Thyroid gland (tissue), 4 donors: ENCODE data around the gene PHACTR1. TPM values are rescaled to one million over a fixed set of nuclear protein-coding genes. Genes with fewer than 3 reads are reported as not detected.
A peak's percentile ranks its signal among the peaks of the same experiment; 100 is the strongest.

ENCODE experiments used
- DNase-seq, 2 donors: peaks; one replicate each; pipeline ENCODE4 v3.0.0-alpha.2; 2019
- H3K27ac ChIP-seq, 3 donors: fragments of 200-600 bp; sonication (generic); 1 replicate in 2 of 3; 2 replicates in 1 of 3; pipeline ENCODE4 v1.5.1; 2016 to 2019; ENCODE audit warnings: mild to moderate bottlenecking in 1 of 3, moderate library complexity in 1 of 3
- H3K27me3 ChIP-seq: fragments of 200-600 bp; sonication (generic); one replicate; pipeline ENCODE4 v1.5.1; 2019
- H3K36me3 ChIP-seq, 2 donors: fragments of 200-600 bp; sonication (generic); one replicate each; pipeline ENCODE4 v1.5.1; 2016 to 2019
- H3K4me1 ChIP-seq, 2 donors: fragments of 200-600 bp; sonication (generic); one replicate each; pipeline ENCODE4 v1.5.1; 2017 to 2019
- H3K4me3 ChIP-seq, 3 donors: fragments of 200-600 bp; sonication (generic); replicated peaks in 1 of 3; 1 replicate in 2 of 3; 2 replicates in 1 of 3; pipeline ENCODE4 v1.5.1; 2016; ENCODE audit warnings: mild to moderate bottlenecking in 1 of 3
- H3K9me3 ChIP-seq: fragments of 200-600 bp; sonication (generic); one replicate; pipeline ENCODE4 v1.5.1; 2017
- CTCF ChIP-seq, 6 experiments: fragments of 200-600 bp in 3 of 6; fragments of 450-650 bp in 3 of 6; sonication (generic) in 3 of 6; IDR thresholded peaks; one replicate each; pipeline ENCODE4 v1.5.1; 2016 to 2019; ENCODE audit warnings: antibody characterized with exemption in 6 of 6, mild to moderate bottlenecking in 2 of 6, inconsistent platforms in 1 of 6, moderate library complexity in 1 of 6
- POLR2A ChIP-seq, 2 donors: fragments of 450-650 bp; IDR thresholded peaks; one replicate each; pipeline ENCODE4 v1.6.1; 2017; ENCODE audit warnings: antibody characterized with exemption in 2 of 2, mild to moderate bottlenecking in 2 of 2, moderate library complexity in 1 of 2
- WGBS, 2 donors: methylation state at CpG; one replicate each; pipeline ENCODE4 v1.1.5; 2017; 5-methylcytosine and 5-hydroxymethylcytosine counted together
- intact Hi-C: fragments of 100-400 bp; cut with DNase I; formaldehyde crosslinking; loops from one replicate; pipeline ENCODE4 v1.15.1; 2023
- total RNA-seq, 4 donors: library from RNA; depleted of rRNA; stranded (reverse); fragments of >200 nt; gene quantifications; one replicate each; pipeline ENCODE4 v1.2.3, GENCODE V29; 2016

The PHACTR1 gene
- total RNA-seq, 4 donors from 2014 or later, result 2.9 to 8.6 (median 4.4) TPM

DNA sequence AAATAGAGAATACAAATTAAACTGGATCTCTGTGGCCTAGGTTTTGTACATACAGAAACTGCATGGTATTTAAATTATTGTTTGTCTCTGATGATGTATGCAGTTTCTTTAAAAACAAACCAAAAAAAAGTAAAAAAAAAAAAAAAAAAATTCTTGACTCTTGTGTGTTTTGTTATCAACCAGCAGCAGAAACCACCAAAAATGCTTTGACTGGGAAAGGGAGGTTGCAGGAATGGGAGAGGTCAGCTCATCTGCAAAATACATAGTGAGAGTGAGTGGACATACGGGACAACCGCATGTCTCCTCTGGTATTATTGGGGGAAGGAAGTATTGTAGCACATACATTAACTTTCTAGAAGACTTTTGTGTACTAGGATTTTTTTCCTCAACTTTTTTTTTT, 573.8 kb downstream of the PHACTR1 start:
- Histone ChIP-seq H3K4me1 (peaks cover 0 to 4% of the 10 kb centered on the region in 2 donors), H3K9me3 (no peaks in the 10 kb centered on the region), H3K36me3 (peaks cover 4 to 9% of the 10 kb centered on the region in 2 donors), H3K27me3 (no peaks in the 10 kb centered on the region), H3K4me3 (no peak overlapping the region), H3K27ac (no peak overlapping the region)
- no peak for TF ChIP-seq POLR2A (IDR thresholded peaks at IDR 0.05)
- no peak for TF ChIP-seq CTCF (IDR thresholded peaks at IDR 0.05)
- intact Hi-C loops, result no loop called here
- DNase-seq, result no peak
- WGBS, 2 donors, result 98 to 99% methylated on average over 2 of the region's 2 CpGs

DNA sequence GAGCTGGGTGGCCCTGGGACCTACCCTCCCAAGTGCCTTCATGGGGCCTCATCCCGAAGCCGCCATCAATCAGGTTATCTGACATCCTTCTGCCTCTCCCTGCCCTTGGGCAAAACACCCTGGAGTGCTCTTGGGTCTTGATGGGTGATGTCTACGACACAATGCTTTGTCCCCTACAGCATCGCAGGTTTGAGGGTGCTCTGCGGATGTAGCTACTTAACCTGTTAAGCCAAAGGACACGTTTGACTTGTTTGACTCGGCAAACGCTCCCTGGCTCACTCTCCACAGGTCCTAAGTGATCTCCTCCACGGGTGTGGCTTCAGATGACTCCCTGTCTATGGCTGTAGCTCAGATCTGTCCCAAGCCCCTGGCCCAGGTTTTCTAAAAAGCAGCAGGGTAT, 576.2 kb downstream of the PHACTR1 start:
- TF ChIP-seq CTCF (IDR thresholded peaks at IDR 0.05) (no peak), POLR2A (IDR thresholded peaks at IDR 0.05) (no peak)
- peaks cover 0 to 9% of the 10 kb centered on the region in 2 donors for H3K36me3 ChIP-seq
- H3K4me1 ChIP-seq, result peaks cover 0 to under 1% of the 10 kb centered on the region in 2 donors
- 90 to 91% methylated on average over 9 of the region's 9 CpGs for WGBS, 2 donors
- H3K4me3 ChIP-seq, result no peak overlapping the region
- intact Hi-C loops, result no loop called here
- no peak overlapping the region for H3K27ac ChIP-seq
- DNase-seq, result no peak
- H3K9me3 ChIP-seq, result no peaks in the 10 kb centered on the region
- H3K27me3 ChIP-seq, result no peaks in the 10 kb centered on the region

DNA sequence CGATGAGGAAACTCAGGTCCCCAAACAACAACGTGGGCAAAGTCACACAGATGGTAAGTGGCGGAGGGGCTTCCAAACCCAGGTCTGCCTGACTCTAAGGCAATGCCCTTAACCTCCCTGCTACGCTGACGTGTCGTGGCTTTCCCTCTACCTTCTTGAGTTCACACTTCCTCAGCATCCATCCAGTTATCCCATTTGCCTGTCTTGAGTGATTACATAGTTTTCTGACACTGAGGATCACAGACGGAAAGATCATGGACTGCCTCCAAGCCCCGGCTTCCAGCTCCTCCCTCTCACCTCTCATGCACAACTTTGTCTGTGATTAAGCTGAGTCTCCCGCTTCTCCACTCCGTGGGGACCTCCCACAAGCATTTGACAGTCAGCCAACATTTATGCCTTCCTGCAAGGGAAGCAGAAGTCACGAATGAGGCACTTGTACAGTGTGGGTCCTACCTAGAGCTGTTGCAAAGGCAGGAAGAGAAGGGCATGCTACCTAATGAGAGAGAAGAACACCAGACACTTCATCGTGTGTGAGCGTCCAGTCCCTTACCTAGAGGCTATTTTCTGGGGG, 578.0 kb downstream of the PHACTR1 start:
- H3K9me3 ChIP-seq, result no peaks in the 10 kb centered on the region
- H3K36me3 ChIP-seq, result peaks cover 0 to 9% of the 10 kb centered on the region in 2 donors
- H3K27me3 ChIP-seq, result no peaks in the 10 kb centered on the region
- no peaks in the 10 kb centered on the region for H3K4me1 ChIP-seq
- WGBS, 2 donors, result 73 to 78% methylated on average over 13 of the region's 13 CpGs
- no peak for DNase-seq
- intact Hi-C loops, result no loop called here
- H3K4me3 ChIP-seq, result no peak overlapping the region
- TF ChIP-seq POLR2A (IDR thresholded peaks at IDR 0.05) (no peak), CTCF (IDR thresholded peaks at IDR 0.05) (no peak)
- H3K27ac ChIP-seq, result no peak overlapping the region

DNA sequence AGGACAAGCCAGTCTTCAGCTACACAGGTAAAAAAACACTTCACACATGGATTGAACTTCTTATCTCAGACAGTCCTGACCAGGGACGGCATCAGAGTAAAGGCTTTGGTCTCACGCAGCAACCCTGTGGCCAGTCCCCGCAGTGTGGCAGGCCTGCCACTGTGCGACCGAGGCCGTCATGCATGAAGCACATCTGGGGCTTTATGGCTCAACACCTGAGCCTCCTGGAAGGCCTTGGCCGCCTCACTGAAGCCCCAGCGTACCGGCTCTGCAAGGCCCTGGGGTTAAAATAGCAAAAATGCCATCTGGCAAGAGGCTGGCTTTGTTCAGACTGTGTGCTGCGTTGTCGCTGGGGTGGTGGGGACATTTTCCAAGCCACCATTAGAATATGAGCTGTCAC, 579.0 kb downstream of the PHACTR1 start:
- TF ChIP-seq POLR2A (IDR thresholded peaks at IDR 0.05) (no peak), CTCF (IDR thresholded peaks at IDR 0.05) (no peak)
- no peak overlapping the region for H3K27ac ChIP-seq
- peaks cover 0 to 9% of the 10 kb centered on the region in 2 donors for H3K36me3 ChIP-seq
- no peaks in the 10 kb centered on the region for H3K27me3 ChIP-seq
- no peaks in the 10 kb centered on the region for H3K9me3 ChIP-seq
- DNase-seq, result no peak
- 94 to 96% methylated on average over 7 to 11 of the region's 11 CpGs for WGBS, 2 donors
- H3K4me1 ChIP-seq, result no peaks in the 10 kb centered on the region
- H3K4me3 ChIP-seq, result no peak overlapping the region
- intact Hi-C loops, result no loop called here

DNA sequence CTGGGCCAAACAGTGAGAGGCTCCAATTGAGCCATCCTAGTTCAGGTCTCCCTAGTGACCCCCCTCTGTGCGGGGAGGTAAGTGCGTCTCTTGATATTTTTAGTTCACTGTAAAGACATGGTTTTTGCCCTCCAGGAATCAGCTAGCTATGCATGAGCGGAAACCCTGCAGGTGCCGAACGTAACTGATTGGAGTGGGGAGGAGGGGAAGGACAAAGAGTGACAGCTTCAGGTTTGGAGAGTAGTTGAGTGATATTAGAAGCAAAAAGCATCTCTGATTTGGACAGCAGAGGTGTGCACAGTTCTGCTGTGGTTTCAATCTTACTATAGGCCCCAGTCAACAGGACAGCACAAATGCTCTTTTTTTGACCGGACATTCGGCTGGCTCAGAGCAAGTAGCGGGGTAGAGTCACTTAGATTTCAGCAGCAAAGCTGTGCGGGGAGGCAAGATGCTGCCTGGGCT, 580.0 kb downstream of the PHACTR1 start:
- Histone ChIP-seq H3K27me3 (no peaks in the 10 kb centered on the region), H3K4me1 (no peaks in the 10 kb centered on the region), H3K27ac (no peak overlapping the region), H3K4me3 (no peak overlapping the region), H3K36me3 (peaks cover 0 to 9% of the 10 kb centered on the region in 2 donors), H3K9me3 (no peaks in the 10 kb centered on the region)
- intact Hi-C loops, result no loop called here
- WGBS, 2 donors, result 65 to 66% methylated on average over 9 of the region's 9 CpGs
- TF ChIP-seq POLR2A (IDR thresholded peaks at IDR 0.05) (no peak), CTCF (IDR thresholded peaks at IDR 0.05) (peak in 1 of 6 experiments; percentile 37)
- peak; percentile 50 to 53 for DNase-seq
